OCI-LY7 (cell line): ENCODE results near the gene ZNF532. TPM values are rescaled to one million over a fixed set of nuclear protein-coding genes. Genes with fewer than 3 reads are reported as not detected.
A peak's percentile ranks its signal among the peaks of the same experiment; 100 is the strongest.

Source experiments
- BruUV-seq: library from RNA; stranded (reverse); fragments of 400-500 nt; replicated peaks from 2 replicates; lab custom pipeline; 2021; lab: Mats Ljungman, UMichigan
- CTCF ChIA-PET: fragments of 300-600 bp; sonication (Branson Sonifier 250); formaldehyde crosslinking; loops from one replicate; lab custom pipeline; 2022; ENCODE audit warnings: antibody characterized with exemption; ENCODE audit not compliant: unreplicated experiment; lab: Charles Lee
- POLR2A ChIA-PET: fragments of 300-600 bp; sonication (Branson Sonifier 250); formaldehyde crosslinking; loops from one replicate; lab custom pipeline; 2022; ENCODE audit warnings: antibody characterized with exemption; lab: Charles Lee
- DNase-seq: peaks from one replicate; pipeline ENCODE4 v3.0.0-alpha.2; 2015; ENCODE audit warnings: low spot score
- H2AFZ ChIP-seq: fragments of 200-600 bp; sonication (generic), shearing (Covaris generic); 2 replicates; pipeline ENCODE4 v1.6.1; 2014; ENCODE audit warnings: mild to moderate bottlenecking, antibody characterized with exemption, low read length, moderate library complexity
- H3K27ac ChIP-seq: fragments of 200-600 bp; sonication (generic); 2 replicates; pipeline ENCODE4 v1.5.1; 2014; ENCODE audit warnings: mixed run types, low read depth, mild to moderate bottlenecking, moderate library complexity, low read length, inconsistent platforms; ENCODE audit not compliant: poor library complexity, severe bottlenecking
- H3K36me3 ChIP-seq: fragments of 200-600 bp; sonication (generic); 2 replicates; pipeline ENCODE4 v1.6.1; 2014; ENCODE audit warnings: mild to moderate bottlenecking, antibody characterized with exemption, low read length, moderate library complexity, mixed read lengths; ENCODE audit not compliant: insufficient read depth
- H3K4me1 ChIP-seq: fragments of 200-600 bp; sonication (generic); 2 replicates; pipeline ENCODE4 v1.5.1; 2014; ENCODE audit warnings: mild to moderate bottlenecking, low read length; ENCODE audit not compliant: insufficient read depth, poor library complexity, severe bottlenecking
- H3K4me2 ChIP-seq: fragments of 200-600 bp; sonication (generic); 2 replicates; pipeline ENCODE4 v1.6.1; 2014; ENCODE audit warnings: mild to moderate bottlenecking, low read length
- H3K4me3 ChIP-seq: fragments of 200-600 bp; sonication (generic); 2 replicates; pipeline ENCODE4 v1.5.1; 2014; ENCODE audit warnings: mild to moderate bottlenecking, low read depth, low read length; ENCODE audit not compliant: poor library complexity, severe bottlenecking
- H3K79me2 ChIP-seq: fragments of 200-600 bp; sonication (generic); 2 replicates; pipeline ENCODE4 v1.6.1; 2016; ENCODE audit warnings: low read depth, mild to moderate bottlenecking, low read length, moderate library complexity, mixed read lengths; ENCODE audit not compliant: insufficient read depth
- H3K9me2 ChIP-seq: fragments of 200-600 bp; sonication (generic); 2 replicates; pipeline ENCODE4 v1.6.1; 2016; ENCODE audit warnings: mild to moderate bottlenecking, low read length, mixed read lengths; ENCODE audit not compliant: insufficient read depth
- H3K9me3 ChIP-seq: fragments of 200-600 bp; sonication (generic); 2 replicates; pipeline ENCODE4 v1.6.1; 2014; ENCODE audit warnings: mild to moderate bottlenecking, mixed run types, low read length, mixed read lengths
- H4K20me1 ChIP-seq: fragments of 200-600 bp; sonication (generic); 2 replicates; pipeline ENCODE4 v1.6.1; 2014; ENCODE audit warnings: mild to moderate bottlenecking, antibody characterized with exemption, low read length, moderate library complexity, mixed read lengths; ENCODE audit not compliant: insufficient read depth
- CTCF ChIP-seq: fragments of 200-600 bp; sonication (generic); conservative IDR thresholded peaks from 2 replicates; pipeline ENCODE4 v1.5.1; 2014; ENCODE audit warnings: mild to moderate bottlenecking, antibody characterized with exemption, low read length, moderate library complexity, mixed read lengths
- EZH2phosphoT487 ChIP-seq: fragments of 200-600 bp; sonication (generic); IDR thresholded peaks from 2 replicates; pipeline ENCODE4 v1.6.1; 2018; ENCODE audit warnings: low read depth, borderline replicate concordance, mild to moderate bottlenecking, mixed run types, antibody characterized with exemption, low read length, moderate library complexity, mixed read lengths
- intact Hi-C: fragments of 100-400 bp; cut with micrococcal nuclease; formaldehyde crosslinking; loops from one replicate; pipeline ENCODE4 v1.10.0; 2022; ENCODE audit not compliant: unreplicated experiment
- total RNA-seq, 2 experiments: library from RNA; depleted of rRNA in 1 of 2; stranded (reverse); fragments of >200 nt in 1 of 2; shearing (Covaris generic) in 1 of 2; gene quantifications; 2 replicates each; pipeline ENCODE4 v1.2.3, GENCODE V29; 2014 to 2022

ZNF532 gene
- total RNA-seq, 2 experiments from 2014 or later, result 10.4 to 18.7 TPM

DNA sequence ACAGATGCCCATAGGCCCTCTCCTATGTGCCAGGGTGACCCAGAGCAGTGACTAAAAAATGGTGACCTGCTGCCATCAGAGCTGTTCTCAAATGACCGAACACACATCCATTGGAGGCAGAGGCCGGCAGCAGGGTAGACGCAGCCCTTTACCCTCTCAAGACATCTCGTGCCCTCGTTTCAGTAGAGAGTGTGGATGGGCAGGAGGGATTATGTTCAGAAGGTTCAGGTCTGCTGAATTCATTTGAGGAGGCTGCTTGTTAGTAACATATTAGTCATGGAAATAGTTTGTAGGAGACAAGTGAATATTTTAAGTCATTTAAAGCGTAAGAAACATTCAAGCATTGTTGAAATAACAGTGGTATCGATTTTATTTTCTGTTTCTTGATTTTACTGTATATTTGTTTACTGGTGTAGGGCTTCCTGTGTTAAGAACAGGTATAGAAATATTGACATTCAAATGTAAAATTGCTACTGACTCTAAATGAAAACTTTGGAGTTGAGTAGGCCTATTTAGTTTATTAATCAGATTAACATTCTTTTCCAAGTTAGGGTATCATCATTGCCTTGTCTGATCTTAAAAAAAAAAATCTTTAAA, 82.6 kb downstream of the ZNF532 start:
- H4K20me1 ChIP-seq, result no peaks in the 10 kb centered on the region
- H3K9me2 ChIP-seq, result no peaks in the 10 kb centered on the region
- no peaks in the 10 kb centered on the region for H3K9me3 ChIP-seq
- H3K79me2 ChIP-seq, result no peaks in the 10 kb centered on the region
- BruUV-seq, result no TSS peak
- H3K4me3 ChIP-seq, result peak overlapping the region; percentile 42
- H3K4me2 ChIP-seq, result peak overlapping the region; percentile 60
- peak overlapping the region; percentile 99 for H3K27ac ChIP-seq
- CTCF ChIA-PET, result no interaction called here
- peak overlapping the region; percentile 82; the same call in 1 of the 2 replicates for H2AFZ ChIP-seq
- H3K36me3 ChIP-seq, result peaks cover 37% of the 10 kb centered on the region
- no peak for DNase-seq
- POLR2A ChIA-PET, result interaction anchor here (0.5 to 1.6 kb wide), 5 partner anchors 10 to 129 kb away, joined by 3 to 6 read pairs (median 5); no protein-coding TSS in a partner anchor
- peaks cover 70% of the 10 kb centered on the region for H3K4me1 ChIP-seq
- intact Hi-C loops, result loop anchor here (5.0 kb wide), 1 partner anchor 110 kb away; no protein-coding TSS in a partner anchor
- no peak for TF ChIP-seq CTCF
- TF ChIP-seq EZH2phosphoT487, result no peak

GRCh38 chr18:58949031-58949430, 84.4 kb downstream of the ZNF532 start:
- POLR2A ChIA-PET, result interaction anchor here (0.6 to 1.5 kb wide), 4 partner anchors 12 to 61 kb away, joined by 3 to 4 read pairs (median 4); no protein-coding TSS in a partner anchor

More at GRCh38 chr18:58949031-58949430, 84.4 kb downstream of the ZNF532 start:
- DNase-seq, result no peak
- Histone ChIP-seq H4K20me1 (no peaks in the 10 kb centered on the region), H2AFZ (no peak overlapping the region), H3K36me3 (peaks cover 31% of the 10 kb centered on the region), H3K4me2 (no peak overlapping the region; the same call in 1 of the 2 replicates), H3K9me3 (no peaks in the 10 kb centered on the region), H3K9me2 (no peaks in the 10 kb centered on the region), H3K4me3 (no peak overlapping the region), H3K27ac (no peak overlapping the region), H3K4me1 (peaks cover 62% of the 10 kb centered on the region), H3K79me2 (no peaks in the 10 kb centered on the region)
- intact Hi-C loops, result loop anchor here (5.0 kb wide), 1 partner anchor 108 kb away; no protein-coding TSS in a partner anchor
- no peak for TF ChIP-seq CTCF
- TF ChIP-seq EZH2phosphoT487, result no peak
- no TSS peak for BruUV-seq
- CTCF ChIA-PET, result no interaction called here
